ENCODE measurements around the gene S100A6.

Gene S100A6

GRCh38 chr1:153544453-153545066, 8.8 kb upstream of the S100A6 start:
- DNase-seq: no peak

DNA sequence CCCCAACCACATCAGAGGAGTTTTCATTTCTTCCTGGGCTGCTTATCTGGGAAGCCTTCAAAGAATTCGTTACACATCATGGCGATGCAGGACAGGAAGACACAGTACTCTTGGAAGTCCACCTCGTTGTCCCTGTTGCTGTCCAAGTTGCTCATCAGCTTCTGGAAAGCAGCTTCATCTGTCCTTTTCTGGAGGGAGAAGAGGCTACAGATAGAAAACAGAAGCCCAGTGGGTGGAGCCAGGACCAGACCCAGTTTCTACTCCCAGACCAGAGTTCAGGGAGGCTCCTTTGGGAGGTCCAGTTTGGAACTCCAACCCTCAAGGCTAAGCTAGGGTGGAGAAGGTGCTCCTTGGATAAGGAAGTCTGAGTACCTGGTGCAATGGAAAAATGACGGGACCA, 7.9 kb upstream of the S100A6 start:
- no peak for DNase-seq

- no peak for DNase-seq
These were observed 7.3 kb upstream of the S100A6 start for GRCh38 chr1:153542956-153543711.

GRCh38 chr1:153541641-153542590, 6.1 kb upstream of the S100A6 start:
- DNase-seq: no peak

DNA sequence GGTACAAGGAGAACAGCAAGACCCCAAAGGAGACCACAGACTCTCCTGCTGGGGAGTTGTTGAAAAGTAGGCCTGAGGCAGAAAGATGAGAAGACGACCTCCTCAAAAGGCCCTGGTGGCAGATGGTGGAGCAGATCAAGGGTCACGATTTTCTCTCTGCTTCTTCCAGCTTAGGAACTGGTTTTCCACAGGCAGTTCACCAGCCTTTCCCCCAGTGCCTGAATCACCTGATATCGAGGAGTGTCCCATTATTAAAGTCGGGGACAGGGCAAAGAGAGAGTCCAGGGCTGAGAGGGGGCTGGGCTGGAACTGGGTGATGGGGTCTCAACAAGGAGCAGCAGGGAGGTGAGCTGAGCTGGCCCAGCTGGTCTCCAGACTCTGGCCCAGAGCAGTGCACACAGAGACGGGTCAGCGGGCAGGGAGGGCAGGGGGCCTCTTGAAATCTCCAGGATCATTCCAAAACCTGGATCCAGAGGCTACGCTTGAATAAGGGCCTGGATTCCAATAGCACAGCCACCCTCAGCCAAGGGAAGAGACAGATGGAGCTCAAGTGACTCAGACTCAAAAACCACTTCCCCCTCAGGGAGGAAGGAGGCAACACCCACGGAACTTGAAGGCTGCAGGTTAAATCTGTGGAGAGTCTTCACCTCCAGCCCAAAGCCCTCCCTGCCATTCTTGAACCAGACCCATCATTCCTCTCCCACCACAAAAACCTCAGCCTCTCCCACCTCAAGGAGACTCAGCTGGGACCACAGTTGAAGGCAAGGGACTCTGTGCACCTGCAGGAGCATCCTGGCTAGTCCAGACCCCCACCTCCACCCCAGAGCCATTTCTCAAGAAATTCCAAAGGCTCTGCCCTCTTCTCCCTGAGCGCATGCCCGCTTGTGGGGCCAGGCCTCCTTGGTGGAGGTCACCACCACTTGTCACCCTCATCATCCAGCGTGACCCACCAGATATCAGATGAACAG, 4.9 kb upstream of the S100A6 start, which contains the start of gene S100A5:
Gene S100A5, minus strand, starts transcription at position 541 of the 968 bp plus-strand sequence. CDS start 743 bp downstream, outside the sequence.
- DNase-seq: no peak

DNA sequence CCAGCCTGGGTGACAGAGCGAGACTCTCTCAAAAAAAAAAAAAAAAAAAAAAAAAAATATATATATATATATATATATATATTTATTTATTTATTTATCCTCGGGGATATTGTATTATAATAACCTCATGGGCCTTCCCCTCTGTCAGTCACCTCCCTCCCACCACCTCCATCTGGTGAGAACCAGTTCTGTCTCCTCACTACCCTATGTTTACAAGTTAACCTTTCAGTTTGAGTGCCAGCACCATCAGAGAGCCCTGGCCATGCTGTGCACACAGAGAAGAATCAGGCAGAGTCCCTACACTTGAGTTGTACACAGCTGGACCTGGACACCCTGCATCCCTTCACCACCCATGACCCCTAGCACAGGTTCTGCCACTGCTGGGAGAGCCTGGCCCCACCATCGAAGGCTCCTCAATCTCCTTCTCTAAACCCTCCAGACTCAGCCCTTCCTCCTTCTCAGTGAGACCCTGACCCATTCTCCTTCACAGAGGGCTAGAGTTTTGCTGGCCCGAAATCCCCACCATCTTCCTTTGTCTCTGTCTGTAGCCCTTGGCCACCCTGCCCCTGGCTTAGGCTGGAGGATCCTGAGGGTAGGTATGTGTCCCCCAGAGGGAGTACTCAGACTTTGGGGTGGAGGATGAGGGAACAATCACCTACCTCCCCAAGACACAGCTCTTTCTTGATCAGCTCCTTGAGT, 3.8 kb upstream of the S100A6 start:
- DNase-seq: no peak

DNA sequence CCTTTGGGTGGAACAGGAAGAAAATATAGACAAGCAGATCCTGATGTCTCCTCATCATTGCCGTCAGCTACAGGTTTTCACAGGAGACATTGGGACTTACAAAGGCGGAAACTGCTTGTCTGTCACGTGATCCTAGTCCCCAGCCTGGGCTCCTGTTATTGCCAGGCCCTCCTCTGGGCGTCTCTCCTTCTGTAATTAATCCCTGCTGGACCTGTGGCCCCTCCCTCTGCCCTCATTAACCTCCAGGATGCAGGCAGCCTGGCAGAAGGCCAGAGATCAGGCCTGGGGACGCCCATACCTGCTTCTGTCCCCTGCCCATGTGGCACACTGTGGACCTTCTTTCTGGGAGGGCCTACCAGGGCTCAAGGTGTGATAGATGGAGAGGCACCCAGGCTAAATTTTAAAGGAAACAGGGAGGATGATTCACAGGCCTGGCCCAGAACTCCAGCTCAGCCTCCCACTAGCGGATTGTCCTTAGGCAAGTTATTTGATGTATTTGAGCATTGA, 2.6 kb upstream of the S100A6 start:
- DNase-seq: no peak

DNA sequence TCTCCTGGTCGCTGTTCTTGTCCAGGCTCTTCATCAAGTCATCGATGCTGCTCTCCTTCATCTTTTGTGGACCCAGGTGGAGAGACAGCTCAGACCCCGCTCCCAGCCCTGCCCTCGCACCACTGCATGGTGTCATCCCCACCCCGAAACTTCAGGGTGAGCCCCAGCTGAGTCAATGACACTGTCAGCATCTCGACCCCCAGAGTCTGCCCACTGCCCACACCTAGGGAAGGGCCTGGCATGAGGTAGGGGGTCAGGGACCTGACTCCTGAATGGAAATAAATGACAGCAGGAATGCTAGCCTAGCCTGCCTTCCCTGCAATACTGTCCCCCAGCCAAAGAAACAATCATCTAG, 1.6 kb upstream of the S100A6 start:
- DNase-seq: no peak

GRCh38 chr1:153536671-153537375, 1.0 kb upstream of the S100A6 start:
- no peak for DNase-seq

DNA sequence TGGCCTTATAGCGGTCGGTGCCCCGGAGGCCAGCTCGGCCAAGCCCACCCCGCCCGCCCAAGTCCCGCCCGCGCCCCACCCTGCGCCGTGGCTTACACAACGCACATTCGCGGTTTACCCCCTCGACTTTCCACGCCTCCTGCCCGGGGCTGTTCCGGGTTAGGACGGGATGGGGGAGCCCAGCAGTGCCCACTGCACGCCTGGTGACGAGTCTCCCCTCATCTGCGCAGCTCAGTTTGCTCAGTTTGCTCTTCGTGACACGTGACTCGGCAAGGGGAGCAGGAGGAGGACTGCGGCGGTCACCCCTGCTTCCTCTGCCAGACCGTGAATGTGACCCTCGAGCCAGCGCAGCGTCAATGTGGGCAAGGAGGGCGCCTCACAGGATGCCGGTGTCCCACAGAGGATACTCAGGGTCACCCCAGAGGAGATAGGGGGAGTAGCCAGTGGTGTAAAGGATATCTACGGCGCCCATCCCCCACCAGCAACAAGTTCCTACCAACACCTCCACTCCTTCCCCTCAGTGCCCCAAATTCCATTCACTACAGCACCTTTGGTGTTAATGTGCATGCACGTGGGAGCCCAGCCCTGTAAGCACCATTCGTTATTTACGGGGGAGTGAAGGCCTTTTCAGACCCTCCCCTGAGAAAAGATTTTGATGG, 350 bp upstream of the S100A6 start:
- peak; percentile 88 for DNase-seq

GRCh38 chr1:153534925-153535241, 908 bp downstream of the S100A6 start:
- no peak for DNase-seq

GRCh38 chr1:153534226-153534924, 1.4 kb downstream of the S100A6 start:
- no peak for DNase-seq

- no peak for DNase-seq
These were observed 2.0 kb downstream of the S100A6 start for GRCh38 chr1:153533689-153534201.

- DNase-seq: peak; percentile 91
These were observed 2.8 kb downstream of the S100A6 start for GRCh38 chr1:153532769-153533599.

DNA sequence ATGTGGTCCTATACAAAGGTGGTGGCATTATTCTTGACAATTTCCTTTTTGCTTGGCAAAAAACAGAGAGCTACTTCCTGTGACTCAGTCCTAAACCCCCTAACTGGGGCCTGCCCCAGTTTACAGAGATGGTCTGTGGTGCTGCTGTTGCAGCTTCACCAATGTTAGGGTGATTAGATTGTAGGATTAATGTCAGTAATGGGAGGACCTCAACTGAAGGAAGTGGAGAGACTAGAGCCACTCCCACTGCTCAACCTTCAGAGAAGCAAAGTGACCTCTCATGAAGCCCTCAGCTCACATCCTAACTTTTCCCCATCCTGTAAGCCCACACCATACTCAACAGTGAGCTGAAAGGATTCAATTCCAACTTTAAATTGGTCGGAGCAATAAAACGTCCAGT, 3.6 kb downstream of the S100A6 start:
- no peak for DNase-seq

DNA sequence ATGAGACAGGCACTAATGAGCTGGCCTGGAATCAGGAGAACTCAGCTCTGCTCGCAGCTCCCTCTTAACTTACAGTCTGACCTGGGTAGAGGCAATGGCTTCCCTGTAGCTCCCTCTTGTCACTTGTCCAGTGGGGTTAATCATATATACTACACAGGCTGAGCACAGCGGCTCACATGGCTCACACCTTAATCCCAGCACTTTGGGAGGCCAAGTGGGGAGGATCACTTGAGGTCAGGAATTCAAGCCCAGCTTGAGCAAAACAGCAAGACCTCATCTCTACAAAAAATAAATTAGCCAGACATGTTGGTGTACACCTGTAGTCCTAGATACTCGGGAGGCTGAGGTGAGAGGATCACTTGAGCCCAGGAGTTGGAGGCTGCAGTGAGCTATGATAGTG, 4.2 kb downstream of the S100A6 start:
- DNase-seq: no peak

DNA sequence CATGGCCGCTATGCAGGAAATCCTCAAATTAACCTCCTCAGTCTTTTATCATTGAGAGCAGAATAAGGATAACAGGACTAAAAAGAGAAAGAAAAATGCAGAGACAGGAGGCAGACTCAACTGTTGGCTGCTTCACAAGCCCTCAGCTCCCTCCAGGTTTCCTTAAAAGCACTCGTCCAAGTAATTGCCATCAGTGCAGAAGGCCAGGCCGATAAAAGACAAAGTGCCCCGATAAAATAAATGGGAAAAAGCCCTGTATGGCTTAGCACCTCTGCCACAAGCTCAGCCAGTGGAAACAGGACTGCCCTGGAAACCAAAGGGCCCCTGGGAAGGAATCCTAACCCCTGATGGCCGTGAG, 8.1 kb downstream of the S100A6 start:
- DNase-seq: no peak

DNA sequence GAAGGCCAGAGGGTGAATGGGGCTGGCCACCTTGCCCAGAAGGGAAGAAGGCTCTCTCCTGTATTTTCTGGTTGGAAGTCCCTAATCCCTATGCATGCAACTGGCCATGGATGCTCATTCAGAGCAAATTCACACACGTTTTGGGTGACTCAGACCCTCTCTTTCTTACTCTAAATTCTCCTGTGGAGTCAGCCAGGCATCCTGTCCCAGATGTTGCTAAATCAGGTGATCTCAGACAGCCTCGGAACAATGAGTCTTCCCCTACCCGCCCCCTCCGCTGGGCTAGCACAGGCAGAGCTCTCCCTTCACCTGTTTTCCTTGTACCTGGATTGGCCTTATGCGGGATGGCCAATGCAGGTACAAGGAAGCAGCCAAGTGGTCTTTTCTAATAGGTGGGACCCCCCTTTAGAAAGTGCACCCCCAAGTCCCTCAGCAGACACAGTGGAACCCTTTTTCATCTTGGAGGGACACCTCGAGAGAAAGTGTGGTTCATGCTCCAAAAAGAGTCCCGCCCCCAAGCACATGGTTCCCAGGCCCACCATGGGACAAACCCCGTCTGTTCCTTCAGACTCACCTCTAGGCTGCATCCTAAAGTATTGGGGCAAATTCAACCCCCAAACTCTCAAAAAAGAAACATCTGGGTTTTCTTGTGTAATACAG, 8.6 kb downstream of the S100A6 start:
- no peak for DNase-seq
